HG02981 (cell line): ENCODE measurements around the gene CACNA2D4.

Source experiments
- ATAC-seq: cut with Tn5 transposase; IDR thresholded peaks from one replicate; pipeline ENCODE4 v1.9.1; 2021; ENCODE audit warnings: mild to moderate bottlenecking, moderate library complexity; ENCODE audit not compliant: unreplicated experiment

The CACNA2D4 gene

DNA sequence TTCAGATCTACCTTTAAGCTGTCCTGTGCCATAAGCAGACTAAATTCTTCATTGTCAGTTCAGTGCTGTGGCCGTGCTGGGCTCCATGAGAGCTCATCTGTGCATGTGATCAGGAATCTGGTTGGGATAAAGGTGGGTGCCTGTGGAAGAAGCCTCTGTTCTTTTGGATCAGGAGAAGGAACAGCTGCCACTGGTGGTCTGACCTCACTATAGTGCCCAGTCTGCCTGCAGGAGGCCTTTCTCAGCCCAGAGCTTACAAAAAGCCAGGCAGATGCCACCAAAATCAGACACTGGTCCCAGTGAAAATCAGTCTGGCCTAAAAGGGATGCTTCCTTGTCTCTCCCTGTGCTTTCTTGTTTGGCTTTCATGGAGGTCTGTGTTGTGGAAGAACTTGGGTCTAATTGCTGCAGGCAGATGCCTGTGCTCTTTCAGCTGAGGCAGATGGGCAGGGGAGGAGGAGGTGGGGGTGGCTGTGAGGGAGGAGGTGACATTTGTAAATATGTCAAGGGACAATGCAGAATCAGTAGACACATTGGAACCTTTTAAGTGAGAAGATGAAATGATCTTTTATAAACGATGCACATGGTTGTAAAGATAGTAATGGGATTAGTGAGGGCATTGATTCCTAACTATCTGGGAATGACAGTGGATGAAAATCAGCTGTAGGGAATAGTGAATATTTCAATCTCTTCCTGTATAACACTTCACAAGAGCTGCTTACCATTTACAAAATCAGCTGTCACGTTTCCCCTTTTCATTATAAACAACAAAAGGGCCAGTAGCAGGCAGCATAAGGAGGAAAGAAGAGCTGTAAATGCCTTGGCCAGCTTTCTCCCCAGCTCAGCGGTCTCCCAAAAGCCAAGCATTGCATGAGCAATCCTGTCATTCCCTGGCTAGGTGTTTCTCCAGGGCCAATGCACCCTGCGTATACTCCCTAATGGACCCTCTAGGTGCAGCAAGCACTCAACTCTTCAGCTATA lies 44.6 kb downstream of the CACNA2D4 start:
- no peak for ATAC-seq

DNA sequence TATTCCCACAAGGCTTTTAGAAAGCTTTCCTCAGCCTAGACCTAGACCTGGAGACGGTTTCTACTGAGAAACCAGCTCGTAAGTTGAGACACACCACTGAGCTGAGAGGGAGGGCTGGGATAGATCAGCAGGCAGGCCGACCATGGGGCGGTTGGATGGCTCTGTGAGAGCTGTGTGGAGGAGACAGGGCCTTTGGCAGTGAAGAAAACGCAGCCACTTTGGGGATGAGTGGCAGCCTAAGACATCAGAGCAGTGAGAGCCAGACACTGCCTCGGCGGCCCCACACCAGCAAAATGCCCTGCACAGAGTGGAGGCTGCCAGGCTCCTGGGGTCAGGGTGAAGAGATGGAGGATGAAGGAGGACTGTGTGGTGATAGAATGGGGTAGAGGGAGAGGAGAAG lies 46.0 kb downstream of the CACNA2D4 start:
- no peak for ATAC-seq

DNA sequence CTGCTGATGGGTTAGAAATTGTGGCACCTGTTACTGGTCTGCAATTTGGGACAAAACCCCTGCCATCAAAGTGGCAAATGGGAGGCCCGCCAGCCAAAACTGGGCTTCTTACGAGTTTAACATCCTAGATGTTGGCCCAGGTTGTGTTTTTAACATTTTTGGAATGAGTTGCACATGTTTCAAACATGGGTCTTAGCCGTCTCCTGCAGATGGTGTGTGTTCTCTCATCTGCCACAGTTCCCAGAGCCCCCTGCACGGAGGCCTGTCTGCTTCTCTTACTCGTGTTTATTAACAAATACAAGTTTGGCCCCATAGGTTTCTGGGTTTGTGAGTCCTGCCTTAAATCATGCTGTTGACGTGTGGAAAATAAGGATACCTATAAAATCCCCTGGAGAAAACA lies 46.5 kb downstream of the CACNA2D4 start:
- ATAC-seq = no peak

DNA sequence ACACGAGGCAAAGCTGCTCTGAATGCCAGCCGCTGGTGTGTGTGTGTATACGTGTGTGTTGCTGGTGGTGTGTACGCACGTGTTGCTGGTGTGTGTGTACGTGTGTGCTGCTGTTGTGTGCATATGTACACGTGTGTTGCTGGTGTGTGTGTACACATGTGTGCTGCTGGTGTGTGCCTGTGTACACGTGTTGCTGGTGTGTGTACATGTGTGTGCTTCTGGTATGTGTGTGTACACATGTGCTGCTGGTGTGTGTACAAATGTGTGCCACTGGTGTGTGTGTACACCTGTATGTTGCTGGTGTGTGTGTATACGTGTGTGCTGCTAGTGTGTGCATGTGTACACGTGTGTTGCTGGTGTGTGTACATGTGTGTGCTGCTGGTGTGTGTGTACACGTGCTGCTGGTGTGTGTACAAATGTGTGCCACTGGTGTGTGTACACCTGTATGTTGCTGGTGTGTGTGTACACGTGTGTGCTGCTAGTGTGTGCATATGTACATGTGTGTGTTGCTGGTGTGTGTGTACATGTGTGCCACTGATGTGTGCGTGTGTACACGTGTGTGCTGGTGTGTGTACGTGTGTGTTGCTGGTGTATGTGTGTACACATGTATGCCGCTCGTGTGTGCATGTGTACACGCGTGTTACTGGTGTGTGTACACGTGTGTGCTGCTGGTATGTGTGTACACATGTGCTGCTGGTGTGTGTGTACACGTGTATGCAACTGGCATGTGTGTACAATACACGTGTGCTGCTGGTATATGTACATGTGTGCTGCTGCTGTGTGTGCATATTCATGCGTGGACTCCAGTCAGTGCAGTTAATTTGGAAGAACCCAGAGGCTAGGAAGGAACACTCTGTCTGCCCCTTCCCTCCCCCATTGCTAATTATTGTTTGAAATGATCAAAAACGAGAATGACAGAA lies 47.2 kb downstream of the CACNA2D4 start:
- ATAC-seq = no peak

DNA sequence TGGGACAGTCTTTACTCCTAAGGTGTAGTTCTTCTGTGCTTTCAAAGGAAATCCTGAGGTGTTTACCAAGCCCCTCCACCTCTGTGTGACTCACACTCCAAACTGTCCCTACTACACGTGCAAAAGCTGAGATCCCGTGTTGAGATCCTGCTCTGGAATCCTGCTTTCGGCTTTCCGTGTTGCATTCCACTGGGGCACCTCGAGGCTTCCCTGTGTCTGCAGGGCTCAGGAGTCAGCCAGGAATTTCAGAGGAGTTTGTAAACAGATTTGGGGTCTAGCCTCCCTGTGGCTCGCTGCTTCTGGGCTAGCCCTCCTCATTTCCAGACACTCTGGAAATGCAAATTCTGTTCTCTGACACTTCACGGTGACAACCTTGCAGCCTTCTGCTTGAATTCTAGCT lies 48.4 kb downstream of the CACNA2D4 start:
- no peak for ATAC-seq

DNA sequence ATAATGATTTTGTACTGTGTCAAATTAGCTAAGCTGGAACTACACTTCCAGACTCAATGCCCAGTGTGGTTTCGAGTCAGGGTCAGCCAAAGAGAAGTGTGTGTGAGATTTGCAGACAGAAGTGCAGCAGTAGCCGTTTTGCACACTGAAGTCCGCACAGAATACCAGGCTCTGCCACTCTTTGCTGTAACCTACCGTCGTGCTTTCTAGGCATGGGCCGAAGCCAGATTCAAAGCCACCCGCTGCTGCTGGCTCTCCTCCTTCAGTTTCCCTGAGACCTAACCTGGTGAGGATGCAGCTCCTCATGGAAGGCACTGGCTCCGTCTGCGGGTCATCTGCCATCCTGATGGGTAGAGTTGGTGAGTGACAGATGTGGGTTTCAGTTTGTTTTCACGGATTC lies 49.3 kb downstream of the CACNA2D4 start:
- ATAC-seq = no peak

DNA sequence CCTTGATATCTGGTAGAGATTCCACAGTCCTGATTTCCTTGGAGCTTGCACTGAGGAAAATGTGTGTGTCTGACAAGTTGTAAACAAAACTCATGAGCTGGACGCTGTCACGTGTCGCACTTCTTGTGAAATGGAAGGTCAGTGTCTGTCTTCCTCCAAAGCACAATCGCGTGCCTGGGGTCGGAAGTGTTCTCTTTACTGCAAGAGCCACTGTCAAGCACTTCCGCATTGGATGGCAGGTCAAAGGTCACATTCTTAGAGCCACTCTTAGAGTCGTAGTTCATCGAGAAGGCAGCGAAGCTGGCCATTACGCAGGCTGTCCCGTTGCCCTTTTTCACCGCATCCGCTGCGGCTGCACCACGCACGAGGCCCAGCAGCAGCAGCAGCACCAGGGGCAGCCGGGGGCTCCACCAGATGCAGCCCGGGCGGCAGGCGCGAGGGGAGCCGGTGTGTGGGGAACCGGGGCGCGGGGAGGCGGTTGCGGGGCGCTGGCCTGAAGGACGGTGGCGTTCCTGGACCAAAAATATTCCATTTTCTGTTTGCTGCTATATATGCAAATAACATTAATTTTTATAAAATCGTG lies 53.1 kb downstream of the CACNA2D4 start:
- ATAC-seq = no peak

DNA sequence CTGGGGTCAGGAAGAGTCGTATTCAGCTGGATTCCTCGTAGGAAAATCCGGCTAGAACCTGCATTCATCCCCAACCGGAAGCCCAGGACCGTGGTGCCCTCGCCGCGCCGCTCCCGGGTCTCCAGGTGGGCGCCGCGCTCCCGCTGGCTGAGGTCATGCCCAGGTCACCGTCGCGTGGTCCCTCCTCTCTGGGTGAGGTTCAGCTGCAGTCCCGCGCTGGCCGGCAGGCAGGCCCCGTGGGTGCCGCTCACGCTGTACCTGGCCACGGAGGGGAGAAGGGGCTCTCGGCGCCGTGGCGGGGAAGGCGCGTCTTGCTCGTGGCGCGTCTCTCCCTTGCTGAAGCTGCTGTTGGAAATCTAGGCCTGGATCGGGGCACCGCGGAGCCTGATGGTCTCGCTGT lies 53.6 kb downstream of the CACNA2D4 start:
- ATAC-seq = no peak

DNA sequence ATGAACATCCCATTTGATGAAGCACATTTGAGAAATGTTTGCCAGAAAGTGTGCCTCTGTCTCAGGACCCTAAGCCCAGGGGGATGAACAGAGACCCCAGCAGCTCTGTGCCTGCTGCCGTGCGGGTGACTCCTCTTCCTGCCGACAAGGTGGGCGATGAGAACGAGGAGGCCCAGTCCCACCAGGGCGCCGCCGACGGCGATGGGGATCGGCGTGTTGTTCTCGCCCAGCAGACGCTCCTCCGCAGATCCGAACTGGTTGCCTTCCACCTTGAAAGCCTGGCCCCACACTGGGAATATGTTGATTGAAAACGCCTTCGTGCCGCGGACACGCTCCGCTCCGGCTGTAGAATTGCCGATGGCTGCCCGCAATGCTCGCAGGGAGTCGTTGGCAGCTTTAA lies 54.0 kb downstream of the CACNA2D4 start:
- no peak for ATAC-seq

DNA sequence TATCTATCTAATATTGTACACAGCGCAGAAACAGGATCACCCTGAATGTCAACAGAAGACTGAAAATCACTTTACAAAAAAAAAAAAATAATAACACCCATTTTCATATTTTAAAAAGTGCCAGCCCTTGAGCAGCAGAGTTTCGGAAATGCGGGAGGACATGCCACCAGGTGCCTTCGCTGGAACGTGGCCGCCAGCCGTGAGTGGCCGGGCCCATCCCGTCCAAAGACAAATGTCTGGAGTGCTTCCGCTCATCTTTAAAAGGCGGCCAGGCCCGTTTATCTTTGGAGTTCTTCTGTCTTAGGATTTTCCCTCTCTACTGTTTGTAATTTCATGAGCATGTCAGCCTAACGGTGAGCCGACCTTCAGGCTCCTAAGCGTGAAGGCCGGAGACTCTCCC lies 54.6 kb downstream of the CACNA2D4 start:
- ATAC-seq = no peak

DNA sequence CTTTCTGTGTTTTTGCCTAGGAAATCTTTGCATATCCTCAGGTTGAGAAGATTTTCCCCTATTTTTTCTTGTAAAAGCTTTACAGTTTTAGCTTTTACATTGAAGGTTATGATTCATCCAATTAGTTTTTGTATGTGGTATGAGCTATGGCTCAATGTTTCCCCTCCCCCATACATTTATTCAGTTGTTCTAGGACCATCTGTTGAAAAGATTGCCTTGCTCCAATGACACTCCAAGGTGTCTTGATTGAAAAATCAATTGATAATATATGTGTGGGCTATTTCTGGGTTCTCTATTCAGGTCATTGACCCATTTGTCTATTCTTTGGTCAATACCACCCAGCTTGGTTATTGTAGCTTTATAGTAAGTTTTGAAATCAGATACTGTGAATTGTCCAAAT lies 55.5 kb downstream of the CACNA2D4 start:
- no peak for ATAC-seq

DNA sequence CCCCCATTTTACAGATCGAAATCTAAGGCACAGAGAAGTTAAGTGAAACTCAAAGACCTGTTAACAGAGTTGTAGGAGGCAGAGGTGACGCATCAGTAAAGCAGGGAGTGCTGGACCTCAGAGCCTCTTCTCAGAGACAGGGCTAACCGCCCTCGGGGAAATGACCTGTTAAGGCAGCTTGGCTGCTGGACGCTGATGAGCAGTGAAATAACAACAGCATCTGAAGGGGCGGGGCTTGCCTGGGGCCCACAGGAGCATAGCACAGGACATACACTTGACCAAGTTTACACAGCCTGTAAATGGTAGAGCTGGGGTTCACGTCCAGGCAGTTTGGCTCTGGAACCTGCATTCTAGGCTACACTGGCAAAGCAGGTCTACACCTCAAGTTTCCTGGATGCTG lies 58.8 kb downstream of the CACNA2D4 start:
- no peak for ATAC-seq

DNA sequence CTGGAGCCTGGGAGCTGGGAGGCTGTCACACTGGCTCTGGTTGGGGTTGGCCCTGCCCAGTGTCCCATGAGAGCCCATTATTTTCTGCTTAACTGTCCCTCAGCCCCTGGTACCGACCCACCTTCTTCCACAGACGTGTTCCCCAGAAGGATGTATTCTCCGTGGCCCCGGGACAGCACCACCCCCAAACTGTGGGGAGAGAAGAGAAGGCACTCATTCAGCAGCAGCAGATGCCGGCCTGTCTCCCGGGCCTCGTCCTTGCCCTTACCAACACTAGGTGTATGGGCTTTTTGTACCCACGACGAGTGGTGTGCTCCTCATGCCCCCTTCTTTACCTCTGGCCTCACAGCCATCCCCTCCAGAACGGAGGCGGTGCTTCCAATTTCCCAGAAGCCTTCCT lies 60.0 kb downstream of the CACNA2D4 start:
- no peak for ATAC-seq

DNA sequence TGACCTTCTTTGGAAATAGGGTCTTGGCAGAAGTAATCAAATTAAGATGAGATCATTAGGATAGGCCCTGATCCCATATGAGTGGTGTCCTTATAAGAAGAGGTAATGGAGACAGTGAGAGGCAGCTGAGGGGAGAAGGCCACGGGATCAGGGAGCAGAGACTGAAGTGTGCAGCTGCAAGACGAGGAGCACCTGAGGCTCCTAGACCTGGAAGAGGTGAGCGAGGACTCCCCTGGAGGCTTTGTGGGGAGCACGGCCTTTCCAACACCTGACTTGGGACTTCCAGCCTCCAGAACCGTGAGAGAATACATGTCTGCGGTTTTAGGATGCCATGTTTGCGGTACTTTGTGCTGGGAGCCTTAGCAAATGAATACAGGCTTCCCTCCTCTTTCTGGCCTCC lies 60.6 kb downstream of the CACNA2D4 start:
- no peak for ATAC-seq

DNA sequence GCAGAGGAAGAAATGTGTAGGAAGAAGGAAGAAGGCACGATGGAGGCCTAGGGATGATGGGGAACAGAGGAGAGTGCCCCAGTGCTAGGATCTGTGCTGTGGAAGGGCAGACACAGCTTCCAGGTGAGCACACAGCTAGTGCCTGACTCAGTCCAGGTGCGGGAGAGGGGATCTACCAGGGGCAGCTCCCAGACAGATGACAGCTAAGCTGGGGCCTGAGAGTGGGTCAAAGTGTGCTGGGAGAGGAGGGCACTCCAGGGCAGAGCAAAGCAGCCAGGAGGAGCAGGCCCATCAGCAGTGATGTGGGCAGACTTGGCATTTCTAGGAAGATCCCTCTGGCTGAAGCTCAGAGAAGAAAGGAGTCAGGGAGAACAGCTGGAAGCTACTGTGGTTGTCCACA lies 61.4 kb downstream of the CACNA2D4 start:
- ATAC-seq = no peak

DNA sequence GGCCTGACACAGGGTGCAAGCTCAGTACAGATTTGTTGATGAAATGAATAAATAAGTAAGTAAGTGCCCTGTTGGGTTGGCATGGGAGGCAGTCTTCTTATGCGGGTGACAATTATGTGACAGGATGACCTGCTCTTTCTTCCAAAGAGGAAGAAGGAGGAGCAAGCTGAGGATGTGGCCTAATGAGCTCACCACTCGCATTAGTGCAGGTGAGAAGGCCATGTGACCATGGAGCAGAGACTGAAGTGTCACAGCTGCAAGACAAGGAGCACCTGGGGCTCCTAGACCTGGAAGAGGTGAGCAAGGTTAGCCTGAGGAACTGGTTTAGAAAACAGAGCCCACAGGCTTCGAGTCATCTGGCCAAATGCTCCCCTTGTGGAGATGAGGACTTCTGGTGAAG lies 63.2 kb downstream of the CACNA2D4 start:
- ATAC-seq = no peak

DNA sequence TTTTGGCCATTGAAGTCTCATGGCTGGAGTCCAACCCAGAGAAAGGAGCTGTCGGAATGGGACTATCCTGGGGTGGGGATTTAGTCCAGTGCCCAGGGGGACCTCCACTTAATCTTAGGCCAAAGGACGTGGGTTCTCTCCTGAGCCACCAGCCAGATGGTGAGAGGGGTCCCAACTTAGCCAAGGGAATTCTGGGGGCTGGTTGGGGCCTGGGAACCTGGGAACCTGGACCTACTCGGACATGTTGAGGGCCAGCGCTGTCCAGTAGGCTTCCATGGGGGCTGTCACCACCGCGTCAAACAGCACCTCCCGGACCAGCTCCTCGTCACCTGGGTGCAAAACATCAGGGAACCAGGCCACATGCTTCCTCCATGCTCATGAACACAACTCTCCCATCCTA lies 64.7 kb downstream of the CACNA2D4 start:
- no peak for ATAC-seq

DNA sequence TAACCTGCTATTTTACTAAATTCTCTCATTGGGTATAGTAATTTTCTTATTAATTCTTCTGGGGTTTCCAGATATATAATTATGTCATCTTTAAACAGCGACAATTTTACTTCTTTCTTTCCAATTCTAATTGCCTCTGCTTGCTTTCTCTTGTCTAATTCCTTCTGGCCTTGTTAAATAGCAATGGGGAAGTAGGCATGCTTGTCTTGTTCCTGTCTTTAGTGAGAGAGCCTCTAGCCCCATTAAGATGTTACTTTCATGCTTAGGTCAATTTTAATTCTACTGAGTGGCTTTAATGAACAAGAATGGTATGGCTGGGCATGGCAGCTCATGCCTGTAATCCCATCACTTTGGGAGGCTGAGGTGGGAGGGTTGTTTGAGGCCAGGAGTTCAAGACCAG lies 66.4 kb downstream of the CACNA2D4 start:
- no peak for ATAC-seq

DNA sequence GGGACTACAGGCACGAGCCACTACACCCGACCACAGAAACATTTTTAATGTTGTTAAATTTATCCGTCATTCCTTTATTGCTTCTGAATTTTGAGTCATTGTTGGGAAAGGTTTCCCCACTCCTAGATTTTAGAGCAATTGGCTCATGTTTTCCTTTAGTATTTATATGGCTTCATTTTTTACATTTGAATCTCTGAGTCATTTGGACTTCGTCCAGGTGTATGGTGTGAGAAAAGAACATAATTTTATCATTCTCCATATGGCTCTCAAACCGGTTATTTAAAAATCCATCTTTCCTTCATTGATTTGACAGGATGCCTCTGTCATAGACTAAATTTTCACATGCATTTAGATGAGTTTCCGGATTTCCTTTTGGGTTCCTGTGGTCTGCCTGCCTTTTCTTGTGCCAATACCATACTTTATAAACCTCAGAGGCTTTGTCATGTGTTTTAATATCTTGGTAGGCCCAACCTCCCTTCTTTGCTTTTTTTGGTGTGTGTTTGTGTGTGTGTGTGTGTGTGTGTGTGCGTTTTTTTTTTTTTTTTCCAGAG lies 67.2 kb downstream of the CACNA2D4 start:
- no peak for ATAC-seq

DNA sequence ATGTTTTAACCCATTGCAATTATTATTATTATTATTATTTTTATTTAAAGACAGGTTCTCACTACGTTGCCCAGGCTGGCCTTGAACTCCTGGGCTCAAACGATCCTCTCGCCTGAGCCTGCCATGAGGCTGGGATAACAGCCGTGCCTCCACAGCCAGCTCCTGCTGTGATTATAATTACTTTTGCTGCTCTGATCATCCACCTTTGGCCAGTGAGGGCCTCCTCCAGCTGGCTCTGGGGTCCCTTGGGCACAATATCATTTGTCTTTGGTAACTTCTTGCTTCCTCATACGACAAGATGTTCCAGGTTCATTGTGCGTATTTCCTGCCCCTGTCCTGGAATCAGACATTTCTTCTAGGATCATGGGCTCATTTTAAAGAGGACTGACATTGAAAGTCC lies 69.7 kb downstream of the CACNA2D4 start:
- no peak for ATAC-seq

DNA sequence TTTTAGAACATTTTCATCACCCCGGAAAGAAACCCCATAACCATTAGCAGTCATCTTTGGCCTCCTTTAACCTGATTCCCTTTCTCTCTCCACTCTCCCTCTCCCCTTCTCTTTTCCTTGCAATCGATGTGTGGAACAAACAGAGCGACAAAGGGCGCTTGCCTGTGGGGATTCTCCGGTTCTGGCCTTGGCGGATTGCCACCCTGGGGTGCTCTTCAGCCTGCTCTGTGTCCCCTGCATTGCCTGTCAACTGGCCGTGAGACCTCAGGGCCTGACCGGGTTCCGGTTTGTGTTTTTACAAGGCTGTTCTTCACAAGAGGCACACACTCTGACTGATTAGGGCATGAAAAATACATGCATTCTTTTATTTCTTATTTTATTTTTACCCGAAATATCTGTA lies 70.3 kb downstream of the CACNA2D4 start:
- no peak for ATAC-seq
